Measurements from ENCODE around the gene ASIC3. TPM values are rescaled to one million over a fixed set of nuclear protein-coding genes. Genes with fewer than 3 reads are reported as not detected.
A peak's percentile ranks its signal among the peaks of the same experiment; 100 is the strongest.

ASIC3 gene
- total and polyA plus RNA-seq, 2 of the 4 experiments (the other 2 are of a cell fraction), result 0.74 TPM; not detected in 1

GRCh38 chr7:151045967-151046366, 2.4 kb upstream of the ASIC3 start:
- Histone ChIP-seq H3K56ac (ENCODE audit: extremely low read depth, insufficient read depth, low read length) (no peak overlapping the region), H3K27ac (ENCODE audit: insufficient read depth, low read length) (no peak overlapping the region), H3K18ac (ENCODE audit: low read depth, low read length) (no peak overlapping the region), H2AFZ (replicated peaks; ENCODE audit: low read length, poor library complexity) (no peak overlapping the region), H3K36me3 (ENCODE audit: control insufficient read depth, insufficient read depth, low read length) (peaks cover 12% of the 10 kb centered on the region; the same call in 1 of the 2 replicates), H2BK5ac (ENCODE audit: low read depth, low read length, poor library complexity, severe bottlenecking) (no peak overlapping the region), H3K14ac (replicated peaks; ENCODE audit: low read depth, low read length) (no peak overlapping the region), H3K4me1 (ENCODE audit: control insufficient read depth, insufficient read depth, low read length) (peaks cover 11% of the 10 kb centered on the region; the same call in 1 of the 2 replicates), H3K9ac (ENCODE audit: low read depth, low read length) (no peak overlapping the region), H2BK120ac (ENCODE audit: low read depth, low read length) (no peak overlapping the region), H2AK9ac (replicated peaks; ENCODE audit: low read depth, low read length, poor library complexity) (peak overlapping the region; percentile 72), H3K4ac (ENCODE audit: low read depth, low read length) (no peak overlapping the region), H2BK20ac (ENCODE audit: low read depth, low read length) (no peak overlapping the region), H3K9me3 (ENCODE audit: control insufficient read depth, insufficient read depth, low read length) (no peaks in the 10 kb centered on the region), H4K8ac (ENCODE audit: low read depth in 2 of 2, low read length in 2 of 2) (no peak overlapping the region), H3K27me3 (ENCODE audit: control insufficient read depth, insufficient read depth, low read length) (no peaks in the 10 kb centered on the region; the same call in 1 of the 2 replicates), H3K9me1 (ENCODE audit: insufficient read depth, low read length) (peaks cover 6% of the 10 kb centered on the region; the same call in 1 of the 2 replicates), H4K5ac (ENCODE audit: low read depth, low read length) (no peak overlapping the region), H2AK5ac (ENCODE audit: low read depth, low read length) (no peak overlapping the region), H3K79me1 (ENCODE audit: low read depth in 1 of 2, low read length in 2 of 2) (no peaks in the 10 kb centered on the region), H3K23ac (ENCODE audit: low read depth, low read length) (no peak overlapping the region), H3K4me2 (ENCODE audit: low read depth, low read length) (no peak overlapping the region), H4K91ac (ENCODE audit: insufficient read depth, low read depth, low read length) (no peak overlapping the region), H2BK15ac (ENCODE audit: low read depth, low read length) (no peak overlapping the region), H4K20me1 (ENCODE audit: insufficient read depth, low read length) (peaks cover 18% of the 10 kb centered on the region), H3K4me3 (ENCODE audit: insufficient read depth, low read depth, low read length) (no peak overlapping the region)
- POLR2A ChIA-PET (ENCODE audit: unreplicated experiment), result no interaction called here
- in situ Hi-C loops (cut with MboI; ENCODE audit: low sequenced_read_pairs), result no loop called here
- TF ChIP-seq RFX5 (IDR thresholded peaks at IDR 0.05; ENCODE audit: low read depth, low read length) (no peak), NFE2L2 (IDR thresholded peaks at IDR 0.05; ENCODE audit: low read depth, low read length) (no peak)
- no TSS peak for BruUV-seq (replicated peaks)
- CTCF ChIA-PET, result no interaction called here
- ATAC-seq (ENCODE audit: low read depth), result no peak
- no peak for DNase-seq
- dilution Hi-C loops (cut with HindIII; ENCODE audit: low sequenced_read_pairs, unreplicated experiment), result no loop called here
- intact Hi-C loops (cut with micrococcal nuclease), result no loop called here
- WGBS, 2 experiments (ENCODE audit: extremely low coverage in 2 of 2, insufficient read length in 1 of 2), result 92% methylated on average over 4 of the region's 9 CpGs; no CpG with 5 or more reads in 1 of the 2 experiments

Measured in IMR-90 (cell line).